SU-DHL-6 (cell line): ENCODE results near the gene SCGN.

ENCODE experiments used
- H2AFZ ChIP-seq: fragments of 200-600 bp; sonication (generic); 2 replicates; pipeline ENCODE4 v1.6.1; 2014; ENCODE audit warnings: low read depth, mild to moderate bottlenecking, moderate library complexity, mixed read lengths, antibody characterized with exemption, low read length; ENCODE audit not compliant: severe bottlenecking
- H3F3A ChIP-seq: fragments of 200-600 bp; shearing (Covaris generic); 2 replicates; pipeline ENCODE4 v1.6.0; 2016; ENCODE audit warnings: antibody characterized with exemption, mild to moderate bottlenecking; ENCODE audit not compliant: insufficient read depth
- H3K27ac ChIP-seq: fragments of 200-600 bp; sonication (generic); 2 replicates; pipeline ENCODE4 v1.5.1; 2016; ENCODE audit warnings: low read depth, mild to moderate bottlenecking, low read length, moderate library complexity, mixed read lengths
- H3K27me3 ChIP-seq: fragments of 200-600 bp; sonication (generic), shearing (Covaris generic); 2 replicates; pipeline ENCODE4 v1.6.0; 2014; ENCODE audit warnings: mild to moderate bottlenecking, low read length
- H3K36me3 ChIP-seq: fragments of 200-600 bp; sonication (generic); 2 replicates; pipeline ENCODE4 v1.6.1; 2014; ENCODE audit warnings: mild to moderate bottlenecking, low read length, mixed read lengths
- H3K4me2 ChIP-seq: fragments of 300-600, 200-600 bp; shearing (Covaris generic), sonication (generic); 2 replicates; pipeline ENCODE4 v1.6.0; 2014; ENCODE audit warnings: low read length, low read depth, mild to moderate bottlenecking; ENCODE audit not compliant: poor library complexity, severe bottlenecking
- H3K4me3 ChIP-seq: fragments of 200-600 bp; sonication (generic); 2 replicates; pipeline ENCODE4 v1.5.1; 2014; ENCODE audit warnings: antibody characterized with exemption, low read length, mild to moderate bottlenecking, mixed read lengths; ENCODE audit not compliant: insufficient read depth, poor library complexity, severe bottlenecking
- H3K79me2 ChIP-seq: fragments of 200-600 bp; sonication (generic); 2 replicates; pipeline ENCODE4 v1.6.1; 2014; ENCODE audit warnings: mild to moderate bottlenecking, low read length, moderate library complexity; ENCODE audit not compliant: insufficient read depth
- H3K9ac ChIP-seq: fragments of 200-600 bp; sonication (generic); 2 replicates; pipeline ENCODE4 v1.7.0; 2014; ENCODE audit warnings: mild to moderate bottlenecking, low read length
- H3K9me2 ChIP-seq: fragments of 200-600 bp; sonication (generic); replicated peaks from 2 replicates; pipeline ENCODE4 v1.6.1; 2014; ENCODE audit warnings: low read length; ENCODE audit not compliant: insufficient read depth
- H3K9me3 ChIP-seq: fragments of 200-600 bp; sonication (generic); 2 replicates; pipeline ENCODE4 v1.6.1; 2014; ENCODE audit warnings: low read length, mixed read lengths; ENCODE audit not compliant: insufficient read depth
- H4K20me1 ChIP-seq: fragments of 200-600 bp; sonication (generic); 2 replicates; pipeline ENCODE4 v1.6.1; 2014; ENCODE audit warnings: low read depth, mild to moderate bottlenecking, antibody characterized with exemption, low read length, moderate library complexity, mixed read lengths
- CTCF ChIP-seq: fragments of 200-600 bp; sonication (generic); IDR thresholded peaks from one replicate; pipeline ENCODE4 v1.5.1; 2017; ENCODE audit warnings: antibody characterized with exemption, mild to moderate bottlenecking, low read length, moderate library complexity; ENCODE audit not compliant: insufficient read depth, poor library complexity, severe bottlenecking
- EZH2phosphoT487 ChIP-seq: fragments of 200-600 bp; sonication (generic), shearing (Covaris generic); conservative IDR thresholded peaks from 2 replicates; pipeline ENCODE4 v1.6.1; 2018; ENCODE audit warnings: mild to moderate bottlenecking, antibody characterized with exemption, low read length, moderate library complexity, mixed read lengths

Gene SCGN

DNA sequence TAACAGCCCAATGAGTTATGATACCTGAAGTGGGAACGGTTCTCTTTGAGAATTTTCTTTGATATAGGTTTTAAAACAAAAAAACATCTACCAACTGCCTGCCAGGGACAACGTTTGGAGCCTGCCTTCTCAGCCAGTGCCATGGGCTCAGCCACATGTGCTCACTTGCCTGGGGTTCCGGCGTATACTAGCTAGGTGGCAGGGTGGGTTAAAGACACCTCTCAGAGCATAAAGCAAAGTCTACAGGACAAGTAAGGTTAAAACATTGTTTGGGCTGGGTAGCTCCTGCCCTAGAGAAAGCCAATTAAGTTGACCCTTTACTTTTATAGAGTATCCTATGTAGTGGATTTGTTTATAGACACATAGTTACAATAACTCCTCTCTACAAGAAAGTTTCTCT, 38.0 kb upstream of the SCGN start:
- Histone ChIP-seq H3F3A (no peaks in the 10 kb centered on the region), H3K27me3 (no peaks in the 10 kb centered on the region), H3K9ac (no peak overlapping the region), H3K9me2 (no peaks in the 10 kb centered on the region), H3K4me3 (no peak overlapping the region), H3K9me3 (no peaks in the 10 kb centered on the region), H3K79me2 (no peaks in the 10 kb centered on the region), H3K36me3 (0 out of 2 replicates have a peak, but pooled peaks cover 3% of the 10 kb centered on the region), H4K20me1 (no peaks in the 10 kb centered on the region), H3K4me2 (no peak overlapping the region), H2AFZ (no peak overlapping the region), H3K27ac (no peak overlapping the region)
- TF ChIP-seq EZH2phosphoT487, result no peak
- TF ChIP-seq CTCF, result no peak

DNA sequence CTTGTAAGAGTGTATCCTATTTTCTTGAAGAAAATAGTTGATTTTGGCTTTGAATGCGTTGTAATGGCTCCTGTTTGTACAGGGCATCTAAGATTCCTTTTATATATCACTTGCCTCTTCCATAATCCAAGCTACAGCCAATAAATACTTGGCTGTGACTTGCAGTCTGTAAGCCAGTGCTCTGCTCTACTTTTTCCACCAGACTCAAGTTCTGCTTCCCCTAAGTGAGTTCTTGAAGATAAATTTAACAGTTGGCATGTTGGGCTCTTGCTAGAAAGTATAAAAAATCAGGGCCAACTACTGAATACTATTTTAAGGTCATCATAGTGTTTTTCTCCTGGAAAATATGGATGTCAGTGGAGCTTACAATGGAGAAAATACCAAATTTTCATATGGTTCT, 36.5 kb upstream of the SCGN start:
- no peaks in the 10 kb centered on the region for H3K27me3 ChIP-seq
- no peaks in the 10 kb centered on the region for H4K20me1 ChIP-seq
- H3F3A ChIP-seq, result no peaks in the 10 kb centered on the region
- H3K27ac ChIP-seq, result no peak overlapping the region
- no peak overlapping the region for H3K9ac ChIP-seq
- H3K4me2 ChIP-seq, result no peak overlapping the region
- TF ChIP-seq EZH2phosphoT487 (no peak), CTCF (no peak)
- no peaks in the 10 kb centered on the region for H3K36me3 ChIP-seq
- H3K4me3 ChIP-seq, result no peak overlapping the region
- no peak overlapping the region for H2AFZ ChIP-seq
- no peaks in the 10 kb centered on the region for H3K9me3 ChIP-seq
- H3K9me2 ChIP-seq, result no peaks in the 10 kb centered on the region
- no peaks in the 10 kb centered on the region for H3K79me2 ChIP-seq

- TF ChIP-seq CTCF, result no peak
- no peak for TF ChIP-seq EZH2phosphoT487
- Histone ChIP-seq H3F3A (no peaks in the 10 kb centered on the region), H3K9ac (no peak overlapping the region), H3K9me3 (no peaks in the 10 kb centered on the region), H4K20me1 (no peaks in the 10 kb centered on the region), H2AFZ (no peak overlapping the region), H3K79me2 (no peaks in the 10 kb centered on the region), H3K36me3 (no peaks in the 10 kb centered on the region), H3K27ac (no peak overlapping the region), H3K4me3 (no peak overlapping the region), H3K9me2 (no peaks in the 10 kb centered on the region), H3K27me3 (no peaks in the 10 kb centered on the region), H3K4me2 (no peak overlapping the region)
Observed at GRCh38 chr6:25617997-25618396, 34.0 kb upstream of the SCGN start.

DNA sequence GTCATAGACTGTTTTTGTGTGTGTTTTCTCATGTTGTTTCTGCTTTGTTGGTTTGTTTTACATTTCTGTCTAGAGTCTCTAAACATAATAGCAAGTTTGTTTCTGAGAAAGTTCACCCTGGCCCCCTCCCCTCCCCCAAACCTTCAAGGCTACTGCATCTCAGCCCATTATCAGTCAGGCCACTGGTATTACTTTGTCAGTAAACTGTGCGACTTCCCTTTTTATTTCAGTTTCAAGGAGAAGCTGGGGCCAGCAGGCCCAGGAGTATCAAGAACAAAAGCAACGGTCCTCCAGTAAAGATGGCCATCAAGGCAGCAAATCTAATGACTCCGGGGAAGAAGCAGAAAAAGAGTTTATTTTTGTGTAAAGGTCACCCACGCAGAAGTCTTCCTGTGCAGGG, 32.8 kb upstream of the SCGN start:
- H3K9me2 ChIP-seq, result no peaks in the 10 kb centered on the region
- no peak overlapping the region for H3K4me3 ChIP-seq
- H3K9ac ChIP-seq, result no peak overlapping the region
- TF ChIP-seq EZH2phosphoT487, result no peak
- no peak for TF ChIP-seq CTCF
- no peak overlapping the region for H3K27ac ChIP-seq
- H3K36me3 ChIP-seq, result no peaks in the 10 kb centered on the region
- H3K4me2 ChIP-seq, result no peak overlapping the region
- H2AFZ ChIP-seq, result no peak overlapping the region
- no peaks in the 10 kb centered on the region for H4K20me1 ChIP-seq
- H3F3A ChIP-seq, result no peaks in the 10 kb centered on the region
- no peaks in the 10 kb centered on the region for H3K27me3 ChIP-seq
- H3K9me3 ChIP-seq, result no peaks in the 10 kb centered on the region
- H3K79me2 ChIP-seq, result no peaks in the 10 kb centered on the region
